Stomach (tissue), 9 donors: ENCODE results near the gene NEK6. TPM values are rescaled to one million over a fixed set of nuclear protein-coding genes. Genes with fewer than 3 reads are reported as not detected.

Experiments used
- DNase-seq, 2 donors: peaks; one replicate each; pipeline versions ENCODE4 v3.0.0 to v3.0.0-alpha.2; 2013 to 2019
- H3K27ac ChIP-seq, 5 donors: fragments of 200-600 bp in 4 of 5; sonication (generic) in 4 of 5; one replicate each; pipeline ENCODE4 v1.5.1; 2013 to 2019; ENCODE audit warnings: mild to moderate bottlenecking in 1 of 5, moderate library complexity in 1 of 5
- H3K27me3 ChIP-seq, 3 donors: fragments of 200-600 bp; sonication (generic); one replicate each; pipeline ENCODE4 v1.5.1; 2017 to 2019; ENCODE audit warnings: mixed run types in 1 of 3
- H3K36me3 ChIP-seq, 4 donors: fragments of 200-600 bp; sonication (generic); 1 replicate in 3 of 4; 2 replicates in 1 of 4; pipeline ENCODE4 v1.5.1; 2016 to 2019
- H3K4me1 ChIP-seq, 4 donors: fragments of 200-600 bp; sonication (generic); one replicate each; pipeline ENCODE4 v1.5.1; 2016 to 2019
- H3K4me3 ChIP-seq, 4 donors: fragments of 200-600 bp; sonication (generic) in 3 of 4; one replicate each; pipeline ENCODE4 v1.5.1; 2016 to 2019; ENCODE audit warnings: mild to moderate bottlenecking in 1 of 4
- H3K9me3 ChIP-seq, 4 donors: fragments of 200-600 bp; sonication (generic); one replicate each; pipeline ENCODE4 v1.5.1; 2016 to 2019
- CTCF ChIP-seq, 7 experiments: fragments of 450-650 bp in 4 of 7; fragments of 200-600 bp in 3 of 7; sonication (generic) in 3 of 7; IDR thresholded peaks; one replicate each; pipeline ENCODE4 v1.5.1; 2016 to 2019; ENCODE audit warnings: antibody characterized with exemption in 7 of 7, control low read depth in 2 of 7, mild to moderate bottlenecking in 1 of 7
- EP300 ChIP-seq: sonication (generic); formaldehyde crosslinking; IDR thresholded peaks from one replicate; pipeline ENCODE4 v1.6.1; 2017; ENCODE audit warnings: antibody characterized with exemption
- POLR2A ChIP-seq, 4 donors: fragments of 450-650 bp; IDR thresholded peaks; one replicate each; pipeline ENCODE4 v1.6.1; 2016; ENCODE audit warnings: antibody characterized with exemption in 4 of 4, control low read depth in 2 of 4, mild to moderate bottlenecking in 1 of 4, moderate library complexity in 1 of 4
- POLR2AphosphoS5 ChIP-seq, 3 donors: sonication (generic); formaldehyde crosslinking; IDR thresholded peaks; one replicate each; pipeline ENCODE4 v1.6.1; 2016; ENCODE audit warnings: antibody characterized with exemption in 3 of 3
- WGBS, 5 donors: extraction: QIAGEN DNeasy Blood & Tissue Kit in 3 of 5; methylation state at CpG; one replicate each; pipeline versions ENCODE4 v1.1.5 to v1.1.7; 2013 to 2018; 5-methylcytosine and 5-hydroxymethylcytosine counted together
- intact Hi-C: fragments of 100-400 bp; cut with DNase I; formaldehyde crosslinking; loops from one replicate; pipeline ENCODE4 v1.15.1; 2023; ENCODE audit warnings: low total_unique reads
- polyA plus RNA-seq, 3 donors: library from polyadenylated mRNA; stranded (reverse); fragments of 200-250 nt; gene quantifications; one replicate each; pipeline ENCODE4 v1.2.3, GENCODE V29; 2013
- total RNA-seq, 5 donors: library from RNA; depleted of rRNA; stranded (reverse); fragments of >200 nt; gene quantifications; one replicate each; pipeline versions ENCODE4 v1.1.0 to v1.2.3, GENCODE V29; 2014 to 2016
- donor health status: healthy with polysubstance abuse.
- donor health status: Bipolar disorder and iron deficiency.
- donor health status: healthy.

Gene NEK6
- total and polyA plus RNA-seq, 8 donors, result 6.0 to 76.8 (median 25.9) TPM

- no peaks in the 10 kb centered on the region for H3K27me3 ChIP-seq
- intact Hi-C loops, result no loop called here
- WGBS, 5 donors, result 86 to 94% (median 89%) methylated on average over 16 of the region's 16 CpGs
- peaks cover 70 to 100% (median 100%) of the 10 kb centered on the region in 4 donors for H3K36me3 ChIP-seq
- H3K27ac ChIP-seq, result no peak overlapping the region
- no peak for TF ChIP-seq POLR2A (IDR thresholded peaks at IDR 0.05)
- TF ChIP-seq EP300, result no peak
- TF ChIP-seq CTCF (IDR thresholded peaks at IDR 0.05), result no peak
- DNase-seq, result no peak
- H3K4me3 ChIP-seq, result no peak overlapping the region
- H3K4me1 ChIP-seq, result peaks cover 0 to 8% (median 2%) of the 10 kb centered on the region in 4 donors
- H3K9me3 ChIP-seq, result no peaks in the 10 kb centered on the region
These were observed 92.9 kb downstream of the NEK6 start for GRCh38 chr9:124350494-124351263.

DNA sequence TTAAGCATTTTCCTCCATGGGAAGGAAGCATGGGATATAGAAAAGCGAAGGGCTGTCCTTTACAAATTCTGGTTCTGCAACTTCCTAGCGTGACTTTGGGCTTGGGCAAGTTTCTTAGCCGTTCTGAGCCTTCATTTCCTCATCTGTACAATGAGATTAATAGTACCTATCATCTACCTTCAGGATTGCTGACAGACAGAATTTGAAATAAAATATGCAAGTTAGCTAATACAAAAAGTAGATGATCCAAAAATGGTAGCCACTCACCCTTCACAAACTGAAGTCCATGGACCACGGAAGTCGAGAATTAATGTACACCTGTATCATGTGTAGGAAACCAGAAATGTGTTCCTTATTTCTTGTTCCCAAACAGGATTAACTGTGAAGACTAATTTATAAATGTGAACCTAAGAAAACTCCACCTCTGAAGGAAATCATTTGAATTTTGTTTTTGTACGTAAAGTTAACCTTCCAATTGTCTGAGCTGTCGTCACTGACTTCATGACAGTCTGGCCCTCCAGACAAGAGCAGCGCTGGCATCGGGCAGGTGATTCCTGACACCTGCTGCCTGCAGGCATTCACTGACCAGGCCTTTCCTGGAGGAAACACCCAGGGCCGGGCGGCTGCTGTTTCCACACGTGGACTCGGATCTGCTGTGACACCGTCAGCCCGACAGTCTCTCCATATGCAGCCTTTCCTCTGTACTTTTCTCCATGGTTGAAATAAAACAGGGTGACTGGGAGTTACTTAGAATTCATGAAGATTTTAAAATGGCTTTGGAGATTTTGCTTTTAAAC lies 94.1 kb downstream of the NEK6 start:
- no peak overlapping the region for H3K27ac ChIP-seq
- intact Hi-C loops, result no loop called here
- 81 to 88% (median 85%) methylated on average over 15 of the region's 15 CpGs for WGBS, 5 donors
- H3K27me3 ChIP-seq, result no peaks in the 10 kb centered on the region
- peaks cover 75 to 100% (median 100%) of the 10 kb centered on the region in 4 donors for H3K36me3 ChIP-seq
- DNase-seq, result no peak
- H3K9me3 ChIP-seq, result no peaks in the 10 kb centered on the region
- H3K4me3 ChIP-seq, result no peak overlapping the region
- TF ChIP-seq POLR2A (IDR thresholded peaks at IDR 0.05) (no peak), EP300 (no peak), CTCF (IDR thresholded peaks at IDR 0.05) (no peak), POLR2AphosphoS5 (IDR thresholded peaks at IDR 0.05) (no peak)
- H3K4me1 ChIP-seq, result peaks cover 0 to 8% (median 2%) of the 10 kb centered on the region in 4 donors

DNA sequence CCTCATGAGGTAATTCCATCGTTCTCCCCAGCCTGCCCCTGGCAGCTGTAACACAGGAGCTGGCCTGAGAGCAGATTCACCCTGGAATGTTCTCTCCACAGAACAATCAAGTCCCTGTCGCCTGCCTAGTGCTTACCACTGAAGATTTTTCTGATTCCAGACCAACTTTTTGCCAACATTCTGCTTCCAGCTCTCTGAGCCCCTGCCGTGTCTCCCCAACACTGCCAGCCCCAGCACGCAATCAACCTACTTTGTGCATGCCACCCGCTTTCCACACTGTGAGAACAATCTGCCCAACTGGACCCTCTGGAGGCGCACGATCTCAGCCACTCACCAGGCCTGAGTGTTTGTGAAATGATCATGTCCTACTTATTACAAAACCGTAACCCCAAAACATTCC lies 94.9 kb downstream of the NEK6 start:
- intact Hi-C loops, result no loop called here
- Histone ChIP-seq H3K4me3 (no peak overlapping the region), H3K27ac (no peak overlapping the region), H3K27me3 (no peaks in the 10 kb centered on the region), H3K4me1 (peaks cover 0 to 15% (median 2%) of the 10 kb centered on the region in 4 donors), H3K36me3 (peaks cover 73 to 97% (median 95%) of the 10 kb centered on the region in 4 donors), H3K9me3 (no peaks in the 10 kb centered on the region)
- no peak for DNase-seq
- WGBS, 5 donors, result 85 to 92% (median 89%) methylated on average over 8 of the region's 8 CpGs
- TF ChIP-seq POLR2A (IDR thresholded peaks at IDR 0.05) (no peak), CTCF (IDR thresholded peaks at IDR 0.05) (no peak), POLR2AphosphoS5 (IDR thresholded peaks at IDR 0.05) (no peak), EP300 (no peak)

GRCh38 chr9:124353166-124353768 lies 95.5 kb downstream of the NEK6 start:
- H3K27me3 ChIP-seq, result no peaks in the 10 kb centered on the region
- intact Hi-C loops, result no loop called here
- H3K36me3 ChIP-seq, result peaks cover 67 to 96% (median 90%) of the 10 kb centered on the region in 4 donors
- H3K27ac ChIP-seq, result no peak overlapping the region
- WGBS, 5 donors, result 88 to 99% (median 94%) methylated on average over 5 to 7 of the region's 7 CpGs
- H3K4me3 ChIP-seq, result no peak overlapping the region
- H3K9me3 ChIP-seq, result no peaks in the 10 kb centered on the region
- DNase-seq, result no peak
- TF ChIP-seq POLR2A (IDR thresholded peaks at IDR 0.05) (no peak), POLR2AphosphoS5 (IDR thresholded peaks at IDR 0.05) (no peak), CTCF (IDR thresholded peaks at IDR 0.05) (no peak), EP300 (no peak)
- H3K4me1 ChIP-seq, result peaks cover 0 to 22% (median 6%) of the 10 kb centered on the region in 4 donors
